ENCODE measurements around the gene SLCO3A1. TPM values are rescaled to one million over a fixed set of nuclear protein-coding genes. Genes with fewer than 3 reads are reported as not detected.

The SLCO3A1 gene
- total RNA-seq, 4 donors from 2014 or later = 10.9 to 18.1 (median 14.2) TPM

DNA sequence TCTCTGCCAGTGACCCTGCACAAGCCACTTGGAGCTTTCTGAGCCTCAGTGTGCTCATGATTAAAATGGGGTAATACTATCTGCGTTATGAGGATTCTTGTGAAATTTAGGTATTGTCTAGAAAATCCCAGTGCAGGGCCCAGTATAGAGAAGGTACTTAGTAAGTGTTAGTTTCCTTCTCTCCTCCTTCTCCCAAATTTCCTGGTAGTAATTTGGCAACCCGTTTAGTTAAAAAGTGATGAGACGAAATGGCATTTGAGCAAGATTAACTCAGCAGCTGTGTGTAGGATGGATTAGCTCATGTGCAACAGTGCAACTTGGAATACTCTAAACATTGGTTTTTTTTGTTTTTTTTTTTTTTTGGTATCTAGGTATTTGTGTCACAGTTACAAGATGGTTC, 84.6 kb downstream of the SLCO3A1 start:
- Histone ChIP-seq H3K4me3 (no peak overlapping the region), H3K36me3 (no peaks in the 10 kb centered on the region), H3K4me1 (peaks cover 31 to 82% (median 43%) of the 10 kb centered on the region in 3 donors), H3K27ac (peak overlapping the region in 1 of 4 donors; percentile 16), H3K27me3 (no peaks in the 10 kb centered on the region), H3K9me3 (no peaks in the 10 kb centered on the region)
- intact Hi-C loops (cut with DNase I) = no loop called here
- 48 to 64% methylated on average over 3 of the region's 3 CpGs for WGBS, 2 donors
- TF ChIP-seq POLR2A (IDR thresholded peaks at IDR 0.05) = no peak
- TF ChIP-seq, protein P1, sequence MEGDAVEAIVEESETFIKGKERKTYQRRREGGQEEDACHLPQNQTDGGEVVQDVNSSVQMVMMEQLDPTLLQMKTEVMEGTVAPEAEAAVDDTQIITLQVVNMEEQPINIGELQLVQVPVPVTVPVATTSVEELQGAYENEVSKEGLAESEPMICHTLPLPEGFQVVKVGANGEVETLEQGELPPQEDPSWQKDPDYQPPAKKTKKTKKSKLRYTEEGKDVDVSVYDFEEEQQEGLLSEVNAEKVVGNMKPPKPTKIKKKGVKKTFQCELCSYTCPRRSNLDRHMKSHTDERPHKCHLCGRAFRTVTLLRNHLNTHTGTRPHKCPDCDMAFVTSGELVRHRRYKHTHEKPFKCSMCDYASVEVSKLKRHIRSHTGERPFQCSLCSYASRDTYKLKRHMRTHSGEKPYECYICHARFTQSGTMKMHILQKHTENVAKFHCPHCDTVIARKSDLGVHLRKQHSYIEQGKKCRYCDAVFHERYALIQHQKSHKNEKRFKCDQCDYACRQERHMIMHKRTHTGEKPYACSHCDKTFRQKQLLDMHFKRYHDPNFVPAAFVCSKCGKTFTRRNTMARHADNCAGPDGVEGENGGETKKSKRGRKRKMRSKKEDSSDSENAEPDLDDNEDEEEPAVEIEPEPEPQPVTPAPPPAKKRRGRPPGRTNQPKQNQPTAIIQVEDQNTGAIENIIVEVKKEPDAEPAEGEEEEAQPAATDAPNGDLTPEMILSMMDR (IDR thresholded peaks at IDR 0.05) = no peak
- DNase-seq = no peak

DNA sequence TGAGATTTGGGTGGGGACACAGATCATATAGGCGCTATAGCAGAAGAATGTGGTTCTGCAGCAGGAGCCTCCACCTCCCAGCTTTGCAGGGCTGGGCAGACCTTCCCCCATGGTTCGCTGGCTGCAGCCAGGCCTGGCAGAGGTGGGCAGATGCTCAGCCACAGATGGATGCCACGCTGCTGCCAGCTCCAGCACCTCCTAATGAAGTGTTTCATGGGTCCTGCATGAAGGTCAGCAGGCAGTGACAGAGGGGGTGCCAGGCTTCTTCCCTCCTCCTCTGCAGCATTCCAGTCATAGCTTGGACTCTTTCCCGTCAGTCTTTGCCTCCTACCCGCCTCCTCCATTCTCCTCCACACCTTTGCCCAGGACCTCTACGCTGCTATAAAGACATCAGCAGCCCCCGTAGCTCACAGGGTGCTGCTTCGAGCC, 85.9 kb downstream of the SLCO3A1 start:
- H3K4me1 ChIP-seq = peaks cover 44 to 95% (median 55%) of the 10 kb centered on the region in 3 donors
- peak overlapping the region in 3 of 4 donors; percentile 80 to 87 (median 84) for H3K27ac ChIP-seq
- no peak for DNase-seq
- no peak overlapping the region for H3K4me3 ChIP-seq
- 80 to 91% methylated on average over 7 to 8 of the region's 8 CpGs for WGBS, 2 donors
- TF ChIP-seq, protein P1 (IDR thresholded peaks at IDR 0.05) = no peak
- H3K9me3 ChIP-seq = no peaks in the 10 kb centered on the region
- intact Hi-C loops (cut with DNase I) = no loop called here
- no peaks in the 10 kb centered on the region for H3K36me3 ChIP-seq
- no peaks in the 10 kb centered on the region for H3K27me3 ChIP-seq

DNA sequence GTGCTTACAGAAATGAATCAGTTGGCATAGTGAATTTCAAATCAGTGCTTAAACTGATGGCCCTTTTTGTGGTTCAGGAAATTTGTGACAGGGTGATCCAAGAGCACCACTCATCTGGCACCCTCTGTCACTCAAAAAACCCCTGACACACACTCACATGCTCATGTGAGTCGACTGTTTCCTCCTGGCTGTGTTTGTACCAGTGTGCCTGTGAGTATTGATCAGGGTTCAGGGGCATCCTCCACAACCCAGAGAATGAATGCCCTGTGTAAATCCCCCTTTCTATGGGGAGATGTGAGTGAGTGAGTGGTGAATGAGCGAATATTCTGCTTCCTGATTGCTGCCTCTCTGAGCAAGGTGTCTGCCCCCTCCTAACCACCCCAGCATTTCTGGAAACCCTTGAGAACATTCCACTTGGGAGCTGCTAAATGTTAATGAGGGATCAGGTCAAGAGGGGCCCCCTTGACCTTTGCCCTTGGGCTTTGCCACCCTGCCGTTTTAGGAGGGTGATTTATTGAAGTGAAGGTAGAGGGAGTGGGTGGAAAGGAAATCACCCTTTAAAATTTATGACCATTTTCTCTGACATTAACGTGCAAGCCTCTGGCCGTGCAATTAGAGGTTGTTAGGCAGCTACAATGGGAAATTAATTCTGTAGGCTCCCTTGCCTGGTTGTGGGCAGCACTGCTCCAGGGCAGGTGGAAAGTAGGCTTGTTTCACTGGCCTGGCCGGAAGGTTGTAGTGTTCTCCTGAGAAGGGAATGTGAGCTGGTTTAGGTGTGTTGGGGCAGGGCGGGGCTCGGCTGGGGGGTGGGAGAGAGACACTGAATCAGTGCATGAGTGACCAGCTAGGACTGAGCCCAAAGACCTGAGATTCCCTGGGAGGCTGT, 87.2 kb downstream of the SLCO3A1 start:
- intact Hi-C loops (cut with DNase I) = no loop called here

DNA sequence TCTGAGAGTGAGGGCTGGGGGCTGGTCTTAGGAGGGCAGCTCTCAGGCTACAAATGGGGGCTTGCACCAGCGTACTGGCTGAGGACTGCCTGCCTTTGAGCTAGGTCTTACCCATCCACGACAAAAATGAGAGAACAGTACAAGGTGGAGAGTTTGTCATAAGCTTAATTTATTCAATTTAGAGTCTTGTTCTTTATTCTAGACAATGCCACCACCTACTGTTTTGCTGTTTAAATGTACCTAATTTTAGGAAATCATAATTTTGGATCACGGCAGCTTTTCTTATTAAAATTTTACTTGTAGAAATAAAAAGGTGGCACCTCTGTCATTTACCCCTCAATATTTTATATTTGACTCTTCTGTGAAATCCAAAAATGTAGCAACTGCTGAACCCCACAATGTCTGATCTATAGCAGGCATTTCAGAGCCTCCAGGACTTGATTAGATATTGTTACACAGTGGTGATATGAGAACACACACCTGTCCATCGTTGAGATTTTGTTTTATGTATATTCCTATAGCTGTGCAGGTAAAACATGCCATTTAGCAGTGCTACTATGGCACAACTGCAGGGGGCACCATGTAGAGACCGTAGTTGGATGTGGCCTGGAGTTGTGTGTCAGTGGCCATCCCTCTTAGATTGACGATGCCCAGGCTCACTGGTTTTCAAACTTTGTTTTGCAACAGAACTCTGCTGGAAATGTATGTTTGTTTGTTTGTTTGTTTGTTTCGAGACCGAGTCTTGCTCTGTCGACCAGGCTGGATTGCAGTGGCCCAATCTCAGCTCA, 88.6 kb downstream of the SLCO3A1 start:
- Histone ChIP-seq H3K27ac (peak overlapping the region; percentile 80 to 89 (median 86)), H3K27me3 (no peaks in the 10 kb centered on the region), H3K36me3 (no peaks in the 10 kb centered on the region), H3K9me3 (no peaks in the 10 kb centered on the region), H3K4me1 (peaks cover 56 to 98% (median 69%) of the 10 kb centered on the region in 3 donors), H3K4me3 (peak overlapping the region; percentile 1 to 49 (median 12))
- intact Hi-C loops (cut with DNase I) = no loop called here
- WGBS, 2 donors = 55 to 56% methylated on average over 9 of the region's 9 CpGs
- no peak for TF ChIP-seq POLR2A (IDR thresholded peaks at IDR 0.05)
- TF ChIP-seq, protein P1 (IDR thresholded peaks at IDR 0.05) = peak in 1 of 6 experiments; percentile 25
- no peak for DNase-seq

More for the DNA sequence above, 87.2 kb downstream of the SLCO3A1 start:
- Histone ChIP-seq H3K4me3 (peak overlapping the region in 2 of 4 donors; percentile 0 to 5), H3K36me3 (no peaks in the 10 kb centered on the region), H3K27me3 (no peaks in the 10 kb centered on the region), H3K27ac (peak overlapping the region; percentile 78 to 87 (median 82)), H3K9me3 (no peaks in the 10 kb centered on the region), H3K4me1 (peaks cover 48 to 98% (median 60%) of the 10 kb centered on the region in 3 donors)
- DNase-seq = no peak
- TF ChIP-seq, protein P1 (IDR thresholded peaks at IDR 0.05) = no peak
- no peak for TF ChIP-seq POLR2A (IDR thresholded peaks at IDR 0.05)
- WGBS, 2 donors = 23 to 40% methylated on average over 6 of the region's 8 CpGs
